HEK293T (cell line): ENCODE measurements around the gene ZNF862.

Source experiments
- CTCF ChIA-PET: fragments of 350-600 bp; formaldehyde crosslinking; extraction: SDS; loops from one replicate; lab custom pipeline; 2021; ENCODE audit warnings: antibody characterized with exemption, inconsistent platforms; lab: Yijun Ruan, JAX
- POLR2A ChIA-PET: fragments of 350-600 bp; formaldehyde crosslinking; extraction: SDS; loops from one replicate; lab custom pipeline; 2020; ENCODE audit warnings: antibody characterized with exemption, inconsistent platforms; lab: Yijun Ruan, JAX
- DNase-seq: peaks from one replicate; pipeline ENCODE4 v3.0.0; 2012; ENCODE audit warnings: mixed read lengths; ENCODE audit errors: extremely low spot score
- ARNT ChIP-seq: fragments of 450-650 bp; IDR thresholded peaks from 2 replicates; pipeline ENCODE4 v1.6.1; 2017; ENCODE audit warnings: mild to moderate bottlenecking
- BHLHE40 ChIP-seq: fragments of 450-650 bp; IDR thresholded peaks from 2 replicates; pipeline ENCODE4 v1.6.1; 2016; ENCODE audit warnings: mild to moderate bottlenecking, moderate library complexity, borderline replicate concordance
- CTBP1 ChIP-seq: fragments of 450-650 bp; IDR thresholded peaks from 2 replicates; pipeline ENCODE4 v1.6.1; 2016; ENCODE audit warnings: borderline replicate concordance
- ELF4 ChIP-seq: fragments of 450-650 bp; IDR thresholded peaks from 2 replicates; pipeline ENCODE4 v1.6.1; 2017; ENCODE audit warnings: antibody characterized with exemption
- FOXA1 ChIP-seq: fragments of 450-650 bp; IDR thresholded peaks from 2 replicates; pipeline ENCODE4 v1.6.1; 2016; ENCODE audit warnings: mild to moderate bottlenecking
- FOXK2 ChIP-seq: fragments of 450-650 bp; IDR thresholded peaks from 2 replicates; pipeline ENCODE4 v1.6.1; 2016; ENCODE audit warnings: mild to moderate bottlenecking
- FOXM1 ChIP-seq: fragments of 450-650 bp; IDR thresholded peaks from 2 replicates; pipeline ENCODE4 v1.6.1; 2017; ENCODE audit warnings: mild to moderate bottlenecking, borderline replicate concordance
- HDGF ChIP-seq: fragments of 450-650 bp; IDR thresholded peaks from 2 replicates; pipeline ENCODE4 v1.6.1; 2017; ENCODE audit warnings: antibody characterized with exemption, borderline replicate concordance
- L3MBTL2 ChIP-seq: fragments of 450-650 bp; conservative IDR thresholded peaks from 2 replicates; pipeline ENCODE4 v1.6.1; 2016; ENCODE audit warnings: mild to moderate bottlenecking
- LEF1 ChIP-seq: fragments of 450-650 bp; IDR thresholded peaks from 2 replicates; pipeline ENCODE4 v1.6.1; 2017; ENCODE audit warnings: mild to moderate bottlenecking, borderline replicate concordance
- NFRKB ChIP-seq: fragments of 450-650 bp; IDR thresholded peaks from 2 replicates; pipeline ENCODE4 v1.6.1; 2016; ENCODE audit warnings: mild to moderate bottlenecking, moderate library complexity
- PKNOX1 ChIP-seq: fragments of 450-650 bp; IDR thresholded peaks from 2 replicates; pipeline ENCODE4 v1.6.1; 2016
- SP1 ChIP-seq: fragments of 450-650 bp; IDR thresholded peaks from 2 replicates; pipeline ENCODE4 v1.6.1; 2017
- SUZ12 ChIP-seq: fragments of 450-650 bp; IDR thresholded peaks from 2 replicates; pipeline ENCODE4 v1.6.1; 2016; ENCODE audit warnings: mild to moderate bottlenecking
- TARDBP ChIP-seq: fragments of 450-650 bp; IDR thresholded peaks from 2 replicates; pipeline ENCODE4 v1.6.1; 2016
- ZNF384 ChIP-seq: fragments of 450-650 bp; IDR thresholded peaks from 2 replicates; pipeline ENCODE4 v1.6.1; 2016

Gene ZNF862

GRCh38 chr7:149823631-149824199 is 14.5 kb upstream of the ZNF862 start:
- ChIA-PET CTCF (no interaction called here), POLR2A (no interaction called here)
- no peak for TF ChIP-seq TARDBP
- TF ChIP-seq NFRKB = no peak
- no peak for TF ChIP-seq ARNT
- TF ChIP-seq ELF4 = no peak
- TF ChIP-seq CTBP1 = no peak
- TF ChIP-seq FOXK2 = no peak
- no peak for TF ChIP-seq FOXM1
- TF ChIP-seq PKNOX1 = no peak
- TF ChIP-seq SUZ12 = no peak
- no peak for TF ChIP-seq L3MBTL2
- no peak for DNase-seq

- ChIA-PET POLR2A (no interaction called here), CTCF (no interaction called here)
- DNase-seq = no peak
- TF ChIP-seq ELF4 = no peak
- TF ChIP-seq SUZ12 = no peak
- no peak for TF ChIP-seq LEF1
- no peak for TF ChIP-seq SP1
- no peak for TF ChIP-seq L3MBTL2
- TF ChIP-seq FOXM1 = no peak
- no peak for TF ChIP-seq NFRKB
- no peak for TF ChIP-seq HDGF
- TF ChIP-seq BHLHE40 = no peak
- no peak for TF ChIP-seq CTBP1
Observed at GRCh38 chr7:149824301-149824741, 13.9 kb upstream of the ZNF862 start.

- TF ChIP-seq LEF1 (no peak), FOXM1 (no peak), FOXA1 (no peak)
- CTCF ChIA-PET = no interaction called here
- POLR2A ChIA-PET = interaction anchor here (1.4 kb wide), 1 partner anchor 13 kb away, joined by 9 read pairs; the partner anchor contains the start of gene ZNF862
- DNase-seq = no peak
Observed at GRCh38 chr7:149824748-149825566, 13.2 kb upstream of the ZNF862 start.

GRCh38 chr7:149825567-149826343 is 12.4 kb upstream of the ZNF862 start:
- TF ChIP-seq SP1 (no peak), FOXA1 (no peak), ZNF384 (no peak), CTBP1 (no peak), FOXM1 (no peak), SUZ12 (no peak), LEF1 (no peak), NFRKB (no peak), ELF4 (no peak), TARDBP (no peak), FOXK2 (no peak)
- CTCF ChIA-PET = no interaction called here
- no peak for DNase-seq
- POLR2A ChIA-PET = interaction anchor here (1.4 kb wide), 1 partner anchor 13 kb away, joined by 9 read pairs; the partner anchor contains the start of gene ZNF862

GRCh38 chr7:149826344-149827088 is 11.7 kb upstream of the ZNF862 start:
- CTCF ChIA-PET = no interaction called here
- POLR2A ChIA-PET = interaction anchor here (1.4 to 2.5 kb wide), 2 partner anchors 11 to 12 kb away, joined by 8 to 9 read pairs; partner anchors contain the start of gene ZNF862
- no peak for DNase-seq
- no peak for TF ChIP-seq ELF4
- TF ChIP-seq NFRKB = no peak
- no peak for TF ChIP-seq SUZ12
- TF ChIP-seq FOXM1 = no peak
- TF ChIP-seq L3MBTL2 = no peak
- no peak for TF ChIP-seq FOXA1
- no peak for TF ChIP-seq ARNT
- no peak for TF ChIP-seq BHLHE40
- TF ChIP-seq SP1 = no peak
- no peak for TF ChIP-seq FOXK2
- no peak for TF ChIP-seq CTBP1
- no peak for TF ChIP-seq ZNF384
- no peak for TF ChIP-seq HDGF
- TF ChIP-seq TARDBP = no peak
- TF ChIP-seq LEF1 = no peak
- TF ChIP-seq PKNOX1 = no peak
